Prostate gland (tissue), 2 donors: Measurements from ENCODE around the gene EPB41L2.

Experiments
- CTCF ChIP-seq, 4 experiments: fragments of 200-600 bp in 2 of 4; fragments of 450-650 bp in 2 of 4; sonication (generic) in 2 of 4; IDR thresholded peaks; 1 replicate in 3 of 4; 2 replicates in 1 of 4; pipeline ENCODE4 v1.5.1; 2016 to 2019; ENCODE audit warnings: antibody characterized with exemption in 4 of 4, mild to moderate bottlenecking in 2 of 4, moderate library complexity in 2 of 4
- POLR2A ChIP-seq: fragments of 450-650 bp; IDR thresholded peaks from one replicate; pipeline ENCODE4 v1.6.1; 2016; ENCODE audit warnings: antibody characterized with exemption, mild to moderate bottlenecking
- POLR2AphosphoS5 ChIP-seq: sonication (generic); formaldehyde crosslinking; IDR thresholded peaks from one replicate; pipeline ENCODE4 v1.6.1; 2017; ENCODE audit warnings: antibody characterized with exemption

DNA sequence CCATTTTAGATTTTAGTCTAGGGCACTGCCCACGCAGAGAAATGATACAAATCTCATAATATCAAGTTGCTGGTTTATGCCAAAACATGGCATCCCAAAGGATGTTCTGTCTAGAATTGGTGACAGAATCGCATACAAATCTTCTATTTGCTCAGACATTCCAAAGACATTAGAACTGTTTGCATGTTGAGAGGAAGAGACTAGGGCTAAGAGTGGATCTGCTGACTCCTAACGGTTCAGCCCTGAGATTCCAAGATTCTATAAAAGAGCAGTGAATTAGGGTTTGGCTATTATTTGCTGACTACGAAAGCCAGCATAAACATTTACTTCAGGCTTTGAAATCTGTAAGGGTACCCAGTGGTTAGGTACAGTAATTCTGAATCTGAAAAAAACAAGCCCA lies 3.6 kb downstream of the EPB41L2 start:
- TF ChIP-seq CTCF (IDR thresholded peaks at IDR 0.05) (no peak), POLR2AphosphoS5 (no peak), POLR2A (no peak)
